HG02678 (cell line): ENCODE data around the gene ERBB4.
"Not testable (repeated sequence)": the region's sequence is repeated elsewhere in the genome, so short reads cannot be mapped to it uniquely, and the experiment has no call there.

ENCODE experiments used
- ATAC-seq: cut with Tn5 transposase; IDR thresholded peaks from one replicate; pipeline ENCODE4 v1.9.1; 2021; ENCODE audit warnings: mild to moderate bottlenecking, moderate library complexity; ENCODE audit not compliant: unreplicated experiment

Gene ERBB4

GRCh38 chr2:212528106-212528856 lies 10.3 kb downstream of the ERBB4 start:
- no peak for ATAC-seq

DNA sequence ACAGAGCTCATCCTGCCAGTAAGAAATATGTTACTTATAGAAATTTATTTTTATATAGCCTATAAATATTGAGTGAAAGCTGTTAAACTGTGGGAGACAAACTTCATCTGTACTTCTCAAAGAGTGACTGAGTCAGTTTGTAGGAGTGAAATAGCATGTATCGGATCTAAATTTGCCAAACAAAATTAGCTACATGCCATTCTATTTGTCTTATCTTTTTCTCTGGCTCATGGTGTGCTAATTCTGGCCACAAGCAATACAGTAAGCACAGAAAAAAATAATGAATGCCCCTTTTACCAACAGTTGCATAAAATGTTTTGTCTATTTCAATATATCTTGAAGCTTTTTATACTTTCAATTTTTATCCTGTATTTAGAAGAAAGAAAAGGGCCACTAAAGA lies 12.5 kb downstream of the ERBB4 start:
- ATAC-seq: no peak

- no peak for ATAC-seq
Measured at GRCh38 chr2:212523756-212524155, 14.8 kb downstream of the ERBB4 start.

- no peak for ATAC-seq
Measured at GRCh38 chr2:212520340-212520739, 18.3 kb downstream of the ERBB4 start.

DNA sequence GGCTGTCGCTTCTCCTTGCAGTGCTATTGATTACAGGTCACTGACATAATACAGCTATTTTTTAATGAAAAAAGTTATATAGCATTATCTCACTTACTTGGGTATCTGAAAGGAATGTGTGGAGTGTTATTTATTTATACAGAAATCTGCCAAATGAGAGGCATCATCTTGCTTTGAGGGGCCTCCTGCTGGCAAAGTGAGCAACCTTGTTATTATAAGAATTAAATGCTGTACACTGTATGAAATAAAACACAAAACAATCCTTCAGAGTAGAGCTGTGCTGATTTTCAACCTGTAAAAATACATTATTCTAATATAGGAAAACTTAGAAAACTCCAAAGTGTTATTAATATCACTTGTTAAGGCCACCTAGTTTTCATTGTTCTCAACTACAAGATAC lies 20.9 kb downstream of the ERBB4 start:
- no peak for ATAC-seq

- ATAC-seq: no peak
Measured at GRCh38 chr2:212505586-212505985, 33.0 kb downstream of the ERBB4 start.

DNA sequence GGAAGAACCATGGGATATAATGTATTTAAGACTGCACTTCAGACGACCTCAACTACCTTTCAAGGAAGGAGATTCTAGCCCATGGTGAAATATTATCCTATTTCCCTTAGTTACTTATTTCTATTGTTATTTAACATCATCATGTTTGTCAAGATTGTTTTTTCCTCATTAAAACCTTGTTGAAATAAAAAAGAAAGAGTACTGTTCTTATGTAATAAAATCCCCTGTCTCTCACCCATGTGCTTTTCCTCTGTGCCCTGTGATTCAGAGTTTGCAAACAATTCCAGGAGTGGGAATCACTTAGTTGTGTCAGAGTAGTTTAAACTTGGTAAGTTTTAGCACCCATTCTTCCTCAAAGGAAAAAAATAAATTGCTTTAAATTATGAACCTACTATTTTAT lies 43.6 kb downstream of the ERBB4 start:
- no peak for ATAC-seq

DNA sequence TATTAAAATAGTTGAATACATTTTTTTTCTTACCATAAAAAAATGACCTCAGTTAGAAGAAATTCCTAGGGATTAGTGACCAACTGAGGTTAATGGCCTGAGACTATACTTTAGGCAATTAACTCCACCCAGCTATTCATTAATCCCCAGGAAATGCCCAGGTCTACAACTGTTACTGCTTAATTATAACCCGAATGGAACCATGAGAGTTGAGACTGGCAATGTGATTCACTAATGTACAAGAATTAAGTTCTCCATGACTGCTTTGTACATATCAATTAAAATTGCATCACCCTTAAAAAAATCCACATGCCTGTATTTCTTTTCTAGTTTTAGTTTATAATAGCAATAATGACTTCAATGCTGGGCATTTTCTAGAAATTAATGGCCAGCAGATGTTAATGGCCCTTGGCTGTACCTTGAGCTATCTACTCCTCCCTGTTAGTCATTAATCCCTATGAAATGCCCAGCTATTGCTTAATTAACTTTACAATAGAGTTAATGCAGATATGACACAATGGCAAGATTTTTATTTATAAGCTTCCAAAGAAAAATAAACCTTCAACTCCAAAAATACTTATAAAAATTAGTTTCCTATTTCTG lies 44.1 kb downstream of the ERBB4 start:
- no peak for ATAC-seq

GRCh38 chr2:212489719-212490346 lies 48.8 kb downstream of the ERBB4 start:
- no peak for ATAC-seq

GRCh38 chr2:212488611-212489010 lies 50.0 kb downstream of the ERBB4 start:
- no peak for ATAC-seq

GRCh38 chr2:212484563-212485080 lies 54.0 kb downstream of the ERBB4 start:
- ATAC-seq: no peak

DNA sequence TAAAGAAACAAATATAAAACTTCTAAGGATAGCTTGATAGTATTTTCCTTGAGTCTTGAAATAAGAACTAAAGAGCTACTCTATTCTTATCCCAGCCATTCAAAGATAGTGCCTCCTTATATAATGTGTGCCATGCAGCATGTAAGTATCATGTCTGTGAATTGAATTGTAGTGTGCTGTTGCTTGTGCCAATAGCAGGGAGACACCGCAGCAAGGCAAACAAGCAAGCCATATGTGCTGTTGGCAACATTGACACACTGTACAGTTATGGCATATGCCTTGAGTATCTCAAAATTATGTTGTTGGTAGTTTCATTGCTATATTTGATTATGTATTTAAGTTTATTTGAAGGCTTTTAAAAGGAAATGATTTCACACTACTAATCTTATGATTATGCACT lies 58.2 kb downstream of the ERBB4 start:
- no peak for ATAC-seq

GRCh38 chr2:212477571-212477970 lies 61.0 kb downstream of the ERBB4 start:
- ATAC-seq: no peak

DNA sequence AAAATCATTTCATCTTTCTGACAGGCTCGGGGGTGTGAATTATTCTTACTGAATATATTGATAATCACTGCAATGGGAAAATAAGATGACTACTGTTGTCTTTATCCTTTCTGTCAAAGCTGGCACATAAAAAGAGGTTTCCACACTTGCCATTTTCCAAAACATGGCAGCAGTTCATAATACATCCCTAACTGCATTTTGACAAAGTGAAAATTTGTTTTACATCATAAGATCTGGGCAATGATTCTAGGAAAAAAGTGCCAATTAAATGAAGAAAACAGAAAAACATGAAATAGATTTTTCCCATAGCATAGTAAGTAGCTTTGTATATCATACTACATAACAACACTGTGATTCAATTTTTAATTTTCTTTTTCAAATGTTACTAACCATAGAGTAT lies 65.4 kb downstream of the ERBB4 start:
- ATAC-seq: no peak

DNA sequence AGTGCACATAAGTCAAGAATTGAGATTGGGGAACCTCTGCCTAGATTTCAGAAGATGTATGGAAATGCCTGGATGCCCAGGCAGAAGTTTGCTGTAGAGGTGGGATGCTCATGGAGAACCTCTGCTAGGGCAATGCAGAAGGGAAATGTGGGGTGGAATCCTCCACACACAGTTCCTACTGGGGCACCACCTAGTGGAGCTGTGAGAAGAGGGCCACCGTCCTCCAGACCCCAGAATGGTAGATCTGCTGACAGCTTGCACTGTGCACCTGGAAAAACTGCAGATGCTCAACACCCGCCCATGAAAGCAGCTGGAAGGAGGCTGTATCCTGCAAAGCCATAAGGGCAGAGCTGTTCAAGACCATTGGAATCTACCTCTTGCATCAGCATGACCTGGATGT lies 71.1 kb downstream of the ERBB4 start:
- ATAC-seq: not testable (repeated sequence)

GRCh38 chr2:212465456-212465855 lies 73.1 kb downstream of the ERBB4 start:
- ATAC-seq: no peak

GRCh38 chr2:212461708-212462107 lies 76.9 kb downstream of the ERBB4 start:
- not testable (repeated sequence) for ATAC-seq

- ATAC-seq: no peak
Measured at GRCh38 chr2:212454149-212454548, 84.5 kb downstream of the ERBB4 start.

- ATAC-seq: no peak
Measured at GRCh38 chr2:212451786-212452231, 86.8 kb downstream of the ERBB4 start.

DNA sequence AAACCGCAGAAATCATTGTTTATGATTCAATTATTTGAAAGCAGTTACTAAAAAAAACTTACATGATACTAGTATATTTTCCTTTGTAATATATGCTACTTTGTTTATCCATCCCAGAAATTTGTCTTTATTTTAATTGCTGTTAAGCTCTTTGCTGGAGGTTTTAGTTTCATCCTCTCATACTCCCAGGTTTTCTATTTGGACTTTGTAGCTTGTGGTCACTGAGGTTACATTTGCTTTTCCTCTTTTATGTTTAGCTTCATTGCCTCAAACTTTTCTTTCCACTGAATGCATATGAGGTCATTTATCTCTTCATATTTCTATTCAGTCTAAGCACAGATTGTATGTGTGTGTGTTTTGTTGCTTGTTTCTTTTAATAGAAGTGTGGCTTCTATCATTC lies 89.9 kb downstream of the ERBB4 start:
- ATAC-seq: no peak

- no peak for ATAC-seq
Measured at GRCh38 chr2:212441821-212442220, 96.8 kb downstream of the ERBB4 start.

DNA sequence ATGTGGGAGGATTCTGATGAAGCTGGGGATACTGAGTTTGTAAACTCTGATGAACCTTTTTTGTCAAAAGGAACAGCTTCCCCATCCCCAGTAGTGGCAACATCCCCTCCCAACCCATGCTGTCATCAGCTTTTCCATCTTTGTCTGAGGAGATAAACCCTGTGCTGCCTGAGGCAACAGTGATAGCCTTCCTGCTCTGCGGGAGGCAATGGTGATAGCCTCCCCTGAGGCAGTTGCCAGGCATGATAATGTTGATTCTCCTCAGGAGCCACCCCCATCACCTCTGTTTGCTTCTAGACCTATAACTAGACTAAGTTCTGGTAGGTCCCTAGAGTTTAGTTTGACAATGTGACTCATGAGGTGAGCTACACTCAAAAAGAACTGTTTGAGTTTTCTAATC lies 97.5 kb downstream of the ERBB4 start:
- ATAC-seq: no peak
